NCI-H345 treated with DMSO at 0.1 percent for 48 hours (cell line): ENCODE measurements around the gene GOLGA6L10.
"Not testable (repeated sequence)": the region's sequence is repeated elsewhere in the genome, so short reads cannot be mapped to it uniquely, and the experiment has no call there.

ENCODE experiments used
- DNase-seq: peaks from one replicate; lab custom pipeline; 2025; ENCODE audit not compliant: unreplicated experiment; lab: John Stamatoyannopoulos, UW

GOLGA6L10 gene

GRCh38 chr15:82301296-82302016 is 47.8 kb downstream of the GOLGA6L10 start:
- no peak for DNase-seq

DNA sequence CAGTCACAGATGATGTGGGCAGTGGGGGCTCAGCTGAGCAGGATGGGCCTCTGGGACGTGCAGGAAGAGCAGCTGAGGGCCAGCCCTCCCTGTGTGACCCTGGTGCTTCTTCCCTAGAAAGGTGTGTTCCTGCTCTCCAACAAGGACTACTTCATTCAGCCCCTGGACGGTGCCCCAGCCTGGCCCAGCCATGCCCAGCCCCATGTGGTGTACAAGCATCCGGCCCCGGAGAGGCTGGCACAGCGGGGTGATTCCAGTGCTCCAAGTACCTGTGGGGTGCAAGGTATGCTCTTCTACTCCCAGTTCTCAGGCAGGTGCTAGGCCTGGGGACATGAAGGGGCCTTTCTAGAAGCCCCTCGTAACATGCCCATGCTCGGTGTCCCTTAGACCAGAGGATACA is 48.4 kb downstream of the GOLGA6L10 start:
- no peak for DNase-seq

DNA sequence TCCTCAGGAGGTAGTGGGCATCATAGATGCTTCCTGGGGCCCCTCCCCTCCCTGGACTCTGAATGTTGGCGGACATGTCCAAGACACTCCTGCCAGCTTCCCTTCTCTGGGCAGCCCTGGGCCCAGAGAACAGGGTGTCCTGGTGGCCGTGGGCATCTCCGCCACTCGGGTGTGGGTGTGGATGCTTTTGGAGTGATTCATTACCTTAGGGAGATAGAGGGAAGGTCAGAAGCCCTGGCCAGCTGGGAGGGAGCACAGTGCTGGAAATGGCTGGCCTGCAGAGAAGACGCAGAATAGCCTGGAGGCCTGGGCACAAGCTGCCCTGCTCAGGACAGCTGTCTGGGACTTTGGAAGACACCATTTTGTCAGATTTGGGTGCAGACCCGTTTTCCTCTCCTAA is 48.9 kb downstream of the GOLGA6L10 start:
- not testable (repeated sequence) for DNase-seq

- not testable (repeated sequence) for DNase-seq
Measured at GRCh38 chr15:82299511-82299914, 49.8 kb downstream of the GOLGA6L10 start.

- no peak for DNase-seq
Measured at GRCh38 chr15:82298520-82298919, 50.8 kb downstream of the GOLGA6L10 start.

- no peak for DNase-seq
Measured at GRCh38 chr15:82298032-82298431, 51.2 kb downstream of the GOLGA6L10 start.

- no peak for DNase-seq
Measured at GRCh38 chr15:82297546-82297945, 51.7 kb downstream of the GOLGA6L10 start.

GRCh38 chr15:82294061-82294690 is 55.1 kb downstream of the GOLGA6L10 start:
- DNase-seq: peak; percentile 6

- no peak for DNase-seq
Measured at GRCh38 chr15:82292271-82292670, 57.0 kb downstream of the GOLGA6L10 start.
